A673 (cell line): ENCODE data around the gene DNAJC13. TPM values are rescaled to one million over a fixed set of nuclear protein-coding genes. Genes with fewer than 3 reads are reported as not detected.

Source experiments
- BruUV-seq: library from RNA; stranded (reverse); fragments of 400-500 nt; replicated peaks from 2 replicates; lab custom pipeline; 2021; lab: Mats Ljungman, UMichigan
- CTCF ChIA-PET: fragments of 300-600 bp; sonication (Branson Sonifier 250); formaldehyde crosslinking; loops from one replicate; lab custom pipeline; 2022; ENCODE audit warnings: antibody characterized with exemption; lab: Charles Lee
- POLR2A ChIA-PET: fragments of 300-600 bp; sonication (Branson Sonifier 250); formaldehyde crosslinking; loops from one replicate; lab custom pipeline; 2022; ENCODE audit warnings: antibody characterized with exemption; ENCODE audit not compliant: low non-redundant PET; lab: Charles Lee
- DNase-seq: peaks from one replicate; pipeline ENCODE4 v3.0.0-alpha.2; 2015; ENCODE audit warnings: low spot score
- H3K27ac ChIP-seq: fragments of 200-600 bp; sonication (generic); 2 replicates; pipeline ENCODE4 v1.5.1; 2016; ENCODE audit warnings: mixed run types, low read depth, mild to moderate bottlenecking, mixed read lengths, antibody characterized with exemption, low read length; ENCODE audit not compliant: poor library complexity, severe bottlenecking
- H3K27me3 ChIP-seq: fragments of 200-600 bp; sonication (generic); replicated peaks from 2 replicates; pipeline ENCODE4 v1.6.1; 2017; ENCODE audit warnings: mixed run types, low read depth, mild to moderate bottlenecking, mixed read lengths, antibody characterized with exemption, low read length; ENCODE audit not compliant: insufficient read depth, poor library complexity
- H3K36me3 ChIP-seq: fragments of 200-600 bp; sonication (generic); 2 replicates; pipeline ENCODE4 v1.6.1; 2016; ENCODE audit warnings: mixed run types, mild to moderate bottlenecking, mixed read lengths, antibody characterized with exemption, low read length; ENCODE audit not compliant: insufficient read depth, poor library complexity, severe bottlenecking
- H3K4me1 ChIP-seq: fragments of 200-600 bp; sonication (generic); 2 replicates; pipeline ENCODE4 v1.6.1; 2017; ENCODE audit warnings: mixed run types, mild to moderate bottlenecking, mixed read lengths, antibody characterized with exemption, low read length; ENCODE audit not compliant: insufficient read depth, poor library complexity, severe bottlenecking
- H3K4me3 ChIP-seq: fragments of 200-600 bp; sonication (generic); 2 replicates; pipeline ENCODE4 v1.5.1; 2016; ENCODE audit warnings: low read depth, mixed run types, mild to moderate bottlenecking, mixed read lengths, low read length; ENCODE audit not compliant: poor library complexity, severe bottlenecking
- H3K9me3 ChIP-seq: fragments of 200-600 bp; sonication (generic); 2 replicates; pipeline ENCODE4 v1.6.1; 2016; ENCODE audit warnings: mixed run types, low read depth, mild to moderate bottlenecking, mixed read lengths, antibody characterized with exemption, low read length; ENCODE audit not compliant: poor library complexity, severe bottlenecking
- CTCF ChIP-seq: fragments of 300-800, 200-600 bp; sonication (generic); conservative IDR thresholded peaks from 2 replicates; pipeline ENCODE4 v1.5.1; 2017; ENCODE audit warnings: low read depth, mild to moderate bottlenecking, antibody characterized with exemption, low read length, moderate library complexity, mixed read lengths
- EZH2 ChIP-seq: fragments of 200-600 bp; sonication (generic); IDR thresholded peaks from 2 replicates; pipeline ENCODE4 v1.6.1; 2017; ENCODE audit warnings: borderline replicate concordance, low read depth, mild to moderate bottlenecking, mixed read lengths, antibody characterized with exemption, low read length; ENCODE audit not compliant: poor library complexity, severe bottlenecking
- intact Hi-C: fragments of 100-400 bp; cut with micrococcal nuclease; formaldehyde crosslinking; loops from one replicate; pipeline ENCODE4 v1.10.0; 2022; ENCODE audit not compliant: unreplicated experiment
- total RNA-seq: library from RNA; stranded (reverse); gene quantifications from 2 replicates; pipeline ENCODE4 v1.2.3, GENCODE V29; 2021

The DNAJC13 gene
- total RNA-seq, 1 experiment from 2014 or later, result 46.0 TPM

- ChIA-PET CTCF (no interaction called here), POLR2A (no interaction called here)
- Histone ChIP-seq H3K9me3 (no peaks in the 10 kb centered on the region), H3K36me3 (no peaks in the 10 kb centered on the region), H3K4me1 (no peaks in the 10 kb centered on the region), H3K4me3 (no peak overlapping the region), H3K27me3 (no peaks in the 10 kb centered on the region), H3K27ac (no peak overlapping the region)
- intact Hi-C loops, result no loop called here
- BruUV-seq, result no TSS peak
- no peak for DNase-seq
- TF ChIP-seq EZH2, result no peak
- no peak for TF ChIP-seq CTCF
Measured at GRCh38 chr3:132569580-132569979, 152.3 kb downstream of the DNAJC13 start.

- Histone ChIP-seq H3K36me3 (no peaks in the 10 kb centered on the region), H3K4me1 (no peaks in the 10 kb centered on the region), H3K27ac (no peak overlapping the region), H3K27me3 (no peaks in the 10 kb centered on the region), H3K4me3 (no peak overlapping the region), H3K9me3 (no peaks in the 10 kb centered on the region)
- POLR2A ChIA-PET, result no interaction called here
- BruUV-seq, result no TSS peak
- intact Hi-C loops, result no loop called here
- TF ChIP-seq CTCF, result no peak
- no peak for TF ChIP-seq EZH2
- CTCF ChIA-PET, result no interaction called here
- DNase-seq, result no peak
Measured at GRCh38 chr3:132570016-132570415, 152.7 kb downstream of the DNAJC13 start.

GRCh38 chr3:132573797-132574211 is 156.5 kb downstream of the DNAJC13 start:
- ChIA-PET CTCF (no interaction called here), POLR2A (no interaction called here)
- Histone ChIP-seq H3K4me1 (peaks cover 3% of the 10 kb centered on the region), H3K9me3 (no peaks in the 10 kb centered on the region), H3K27ac (no peak overlapping the region), H3K27me3 (no peaks in the 10 kb centered on the region), H3K36me3 (peaks cover 3% of the 10 kb centered on the region), H3K4me3 (no peak overlapping the region)
- BruUV-seq, result no TSS peak
- no peak for TF ChIP-seq EZH2
- TF ChIP-seq CTCF, result no peak
- intact Hi-C loops, result no loop called here
- DNase-seq, result no peak
